22Rv1 (cell line): Measurements from ENCODE around the gene DDX46.

Source experiments
- H3K27ac ChIP-seq: fragments of 450-650 bp; 2 replicates; pipeline ENCODE4 v1.5.1; 2017
- CTCF ChIP-seq: fragments of 450-650 bp; IDR thresholded peaks from 2 replicates; pipeline ENCODE4 v1.5.1; 2017; ENCODE audit warnings: mild to moderate bottlenecking
- ZFX ChIP-seq: fragments of 450-650 bp; IDR thresholded peaks from 2 replicates; pipeline ENCODE4 v1.6.1; 2017; ENCODE audit warnings: antibody characterized with exemption, borderline replicate concordance

Gene DDX46

GRCh38 chr5:134792286-134792685 lies 33.7 kb downstream of the DDX46 start:
- H3K27ac ChIP-seq: no peak overlapping the region
- no peak for TF ChIP-seq ZFX
- no peak for TF ChIP-seq CTCF

DNA sequence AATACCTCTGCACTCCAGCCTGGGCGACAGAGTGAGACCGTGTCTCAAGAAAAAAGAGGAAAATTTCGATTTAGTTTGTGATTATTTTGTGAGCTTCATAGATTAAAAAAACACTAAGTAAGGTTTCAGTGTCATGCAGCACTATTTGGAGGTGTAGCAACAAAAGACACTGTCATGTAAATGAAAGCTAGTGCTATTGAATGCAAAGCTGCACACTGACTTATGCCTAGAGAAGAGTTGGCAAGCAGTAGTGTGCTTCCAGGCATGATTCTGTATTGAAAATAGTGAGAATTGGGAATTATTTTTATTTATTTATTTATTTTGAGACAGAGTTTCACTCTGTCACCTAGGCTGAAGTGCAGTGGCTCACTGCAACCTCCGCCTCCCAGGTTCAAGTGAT lies 34.5 kb downstream of the DDX46 start:
- no peak overlapping the region for H3K27ac ChIP-seq
- TF ChIP-seq ZFX (no peak), CTCF (no peak)

- H3K27ac ChIP-seq: no peak overlapping the region
- TF ChIP-seq CTCF (no peak), ZFX (no peak)
Observed at GRCh38 chr5:134794082-134794481, 35.5 kb downstream of the DDX46 start.

DNA sequence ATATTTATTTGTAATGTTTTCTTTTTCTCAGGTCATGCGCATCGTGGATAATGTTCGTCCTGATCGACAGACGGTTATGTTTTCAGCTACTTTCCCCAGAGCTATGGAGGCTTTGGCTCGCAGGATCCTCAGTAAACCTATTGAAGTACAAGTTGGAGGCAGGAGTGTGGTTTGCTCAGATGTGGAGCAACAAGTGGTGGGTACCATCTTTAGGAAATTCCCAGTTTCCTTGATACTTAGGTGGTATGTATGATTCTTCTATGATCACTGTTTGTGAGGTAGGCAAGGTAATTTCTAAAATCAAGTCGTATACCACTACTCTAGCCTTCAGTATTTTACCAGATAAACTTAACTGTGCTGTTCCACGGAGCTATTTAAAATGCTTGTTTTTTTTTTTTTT lies 36.2 kb downstream of the DDX46 start:
- TF ChIP-seq ZFX: no peak
- TF ChIP-seq CTCF: no peak
- no peak overlapping the region for H3K27ac ChIP-seq

DNA sequence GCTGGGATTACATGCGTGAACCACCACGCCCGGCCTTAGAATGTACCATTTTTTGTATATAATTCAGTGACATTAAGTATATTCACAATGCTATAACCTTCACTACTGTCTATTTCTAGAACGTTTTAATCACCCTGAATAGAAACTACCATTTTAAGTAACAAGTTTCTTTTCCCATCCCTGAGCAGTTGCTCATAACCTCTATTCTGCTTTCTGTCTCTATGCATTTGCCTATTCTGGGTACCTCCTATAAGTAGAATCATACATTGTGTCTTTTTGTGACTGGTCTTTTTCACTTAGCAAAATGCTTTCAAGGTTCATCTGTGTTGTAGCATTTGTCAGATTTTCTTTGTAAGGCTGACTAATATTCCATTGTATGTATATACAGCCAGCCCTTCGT lies 39.9 kb downstream of the DDX46 start:
- no peak overlapping the region for H3K27ac ChIP-seq
- TF ChIP-seq ZFX: no peak

DNA sequence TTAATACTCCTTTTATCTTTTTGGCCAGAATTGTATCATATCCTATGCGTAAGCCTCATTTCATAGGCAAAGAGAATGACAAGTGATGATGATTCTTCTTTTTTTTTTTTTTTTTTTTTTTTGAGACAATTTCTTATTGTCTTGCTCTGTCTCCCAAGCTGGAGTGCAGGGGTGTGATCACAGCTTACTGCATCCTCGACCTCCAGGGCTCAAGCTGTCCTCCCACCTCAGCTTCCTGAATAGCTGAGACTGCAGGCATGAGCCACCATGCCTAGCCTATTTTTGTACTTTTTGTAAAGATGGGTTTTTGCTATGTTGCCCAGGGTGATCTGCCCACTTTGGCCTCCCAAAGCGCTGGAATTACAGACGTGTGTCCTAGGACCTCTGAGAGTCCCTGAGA lies 45.2 kb downstream of the DDX46 start:
- TF ChIP-seq ZFX (no peak), CTCF (no peak)
- H3K27ac ChIP-seq: no peak overlapping the region

DNA sequence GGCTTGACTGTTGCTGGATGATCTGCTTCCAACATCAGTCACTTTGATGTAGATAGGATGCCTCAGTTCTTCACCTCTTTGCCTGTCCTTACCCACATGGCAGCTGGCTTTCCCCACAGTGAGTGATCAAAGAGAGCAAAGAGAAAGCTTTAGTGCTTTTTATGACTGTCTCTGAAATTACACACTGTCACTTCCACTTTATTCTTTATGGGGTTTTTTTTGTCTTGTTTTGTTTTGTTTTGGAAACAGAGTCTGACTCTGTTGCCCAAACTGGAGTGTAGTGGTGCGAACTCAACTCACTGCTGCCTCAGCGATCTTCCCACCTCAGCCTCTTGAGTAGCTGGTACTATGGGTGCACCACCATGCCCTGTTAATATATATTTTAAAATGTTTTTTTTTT lies 54.8 kb downstream of the DDX46 start:
- H3K27ac ChIP-seq: no peak overlapping the region
- no peak for TF ChIP-seq CTCF
- TF ChIP-seq ZFX: no peak

DNA sequence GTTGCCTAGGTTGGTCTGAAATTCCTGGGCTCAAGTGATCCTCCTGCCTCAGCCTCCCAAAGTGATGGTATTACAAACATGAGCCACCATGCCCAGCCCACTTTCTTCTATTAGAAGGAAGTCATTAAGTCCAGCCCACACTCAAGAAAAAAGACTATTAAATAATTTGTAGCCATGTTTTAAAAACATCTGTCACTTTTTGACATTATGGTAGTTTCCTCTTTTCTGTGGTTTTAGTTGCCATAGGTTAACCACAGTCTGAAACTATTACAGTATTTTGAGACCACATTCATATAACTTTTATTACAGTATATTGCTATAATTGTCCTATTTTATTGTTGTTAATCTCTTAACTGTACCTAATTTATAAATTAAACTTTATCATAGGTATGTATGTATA lies 55.2 kb downstream of the DDX46 start:
- H3K27ac ChIP-seq: no peak overlapping the region
- TF ChIP-seq CTCF: no peak
- TF ChIP-seq ZFX: no peak
